ENCODE data around the gene FAM219B.
"Not testable (repeated sequence)": the region's sequence is repeated elsewhere in the genome, so short reads cannot be mapped to it uniquely, and the experiment has no call there.

Gene FAM219B

GRCh38 chr15:74906450-74907162 is at the start of gene FAM219B:
TSS of gene FAM219B (minus strand) at chr15:74906851. CDS start at chr15:74906800, 51 bp downstream.
- DNase-seq: peak; percentile 77 to 82

- DNase-seq: peak; percentile 38 to 52
Measured at GRCh38 chr15:74955796-74956647, 49.4 kb upstream of the FAM219B start.

- no peak for DNase-seq
Measured at GRCh38 chr15:74955017-74955416, 48.4 kb upstream of the FAM219B start.

GRCh38 chr15:74954515-74954914 is 47.9 kb upstream of the FAM219B start:
- no peak for DNase-seq

GRCh38 chr15:74951006-74951405 is 44.4 kb upstream of the FAM219B start:
- no peak for DNase-seq

- DNase-seq: peak; percentile 52 to 68
Measured at GRCh38 chr15:74950078-74950908, 43.6 kb upstream of the FAM219B start.

GRCh38 chr15:74937590-74938371 is 31.1 kb upstream of the FAM219B start, which contains the start of gene COX5A:
TSS of gene COX5A (minus strand) at chr15:74938073. CDS start at chr15:74938014, 59 bp downstream.
- peak; percentile 89 to 93 for DNase-seq

- DNase-seq: peak in 1 of 2 experiments; percentile 30
Measured at GRCh38 chr15:74937272-74937589, 30.6 kb upstream of the FAM219B start.

GRCh38 chr15:74935193-74935592 is 28.5 kb upstream of the FAM219B start:
- peak in 1 of 2 experiments; percentile 15 for DNase-seq

GRCh38 chr15:74933573-74933972 is 26.9 kb upstream of the FAM219B start:
- DNase-seq: no peak

- DNase-seq: no peak
Measured at GRCh38 chr15:74928771-74929198, 22.1 kb upstream of the FAM219B start.

GRCh38 chr15:74924525-74924924 is 17.9 kb upstream of the FAM219B start:
- no peak for DNase-seq

- DNase-seq: no peak
Measured at GRCh38 chr15:74920456-74920855, 13.8 kb upstream of the FAM219B start.

- DNase-seq: no peak
Measured at GRCh38 chr15:74917676-74918075, 11.0 kb upstream of the FAM219B start.

- DNase-seq: not testable (repeated sequence)
Measured at GRCh38 chr15:74913799-74914198, 7.1 kb upstream of the FAM219B start.

- DNase-seq: no peak
Measured at GRCh38 chr15:74913041-74913440, 6.4 kb upstream of the FAM219B start.

GRCh38 chr15:74908635-74909034 is 2.0 kb upstream of the FAM219B start:
- no peak for DNase-seq

GRCh38 chr15:74907163-74907870 is 666 bp upstream of the FAM219B start:
- DNase-seq: no peak

GRCh38 chr15:74906067-74906449 is 593 bp downstream of the FAM219B start:
- DNase-seq: peak in 1 of 2 experiments; percentile 31

- no peak for DNase-seq
Measured at GRCh38 chr15:74904190-74904805, 2.4 kb downstream of the FAM219B start.

GRCh38 chr15:74903676-74904075 is 3.0 kb downstream of the FAM219B start:
- no peak for DNase-seq

Measured in AML-193 (cell line).